Activated naive CD4-positive, alpha-beta T cell treated with anti-CD3 and anti-CD28 coated beads for 36 hours (primary cell): ENCODE results near the gene FAM98C. TPM values are rescaled to one million over a fixed set of nuclear protein-coding genes. Genes with fewer than 3 reads are reported as not detected.

ENCODE experiments used
- CTCF ChIA-PET: fragments of 350-600 bp; sonication (Branson Sonifier 250); formaldehyde crosslinking; loops from one replicate; lab custom pipeline; 2021; ENCODE audit warnings: antibody characterized with exemption; lab: Charles Lee
- DNase-seq: peaks from one replicate; pipeline ENCODE4 v3.0.0-alpha.2; 2020
- H3K27ac Mint-ChIP-seq: one replicate; pipeline ENCODE4 v1.8.0; 2021; ENCODE audit warnings: mild to moderate bottlenecking, mixed read lengths
- H3K27me3 Mint-ChIP-seq: one replicate; pipeline ENCODE4 v1.8.0; 2021; ENCODE audit warnings: low read depth, mixed read lengths
- H3K36me3 Mint-ChIP-seq: one replicate; pipeline ENCODE4 v1.8.0; 2021; ENCODE audit warnings: low read depth, mixed read lengths
- H3K4me1 Mint-ChIP-seq: one replicate; pipeline ENCODE4 v1.8.0; 2021; ENCODE audit warnings: low read depth, mixed read lengths
- H3K4me3 Mint-ChIP-seq: one replicate; pipeline ENCODE4 v1.8.0; 2021; ENCODE audit warnings: mild to moderate bottlenecking, moderate library complexity, mixed read lengths
- H3K9me3 Mint-ChIP-seq: one replicate; pipeline ENCODE4 v1.8.0; 2021; ENCODE audit warnings: mixed read lengths
- intact Hi-C: fragments of 100-400 bp; cut with micrococcal nuclease; formaldehyde crosslinking; loops from one replicate; pipeline ENCODE4 v1.15.1; 2023
- total RNA-seq, 2 experiments: library from RNA; stranded (reverse); gene quantifications; one replicate each; pipeline ENCODE4 v1.2.3, GENCODE V29; 2021

Gene FAM98C
- total RNA-seq, 2 experiments from 2014 or later, result 21.5 to 27.0 TPM

DNA sequence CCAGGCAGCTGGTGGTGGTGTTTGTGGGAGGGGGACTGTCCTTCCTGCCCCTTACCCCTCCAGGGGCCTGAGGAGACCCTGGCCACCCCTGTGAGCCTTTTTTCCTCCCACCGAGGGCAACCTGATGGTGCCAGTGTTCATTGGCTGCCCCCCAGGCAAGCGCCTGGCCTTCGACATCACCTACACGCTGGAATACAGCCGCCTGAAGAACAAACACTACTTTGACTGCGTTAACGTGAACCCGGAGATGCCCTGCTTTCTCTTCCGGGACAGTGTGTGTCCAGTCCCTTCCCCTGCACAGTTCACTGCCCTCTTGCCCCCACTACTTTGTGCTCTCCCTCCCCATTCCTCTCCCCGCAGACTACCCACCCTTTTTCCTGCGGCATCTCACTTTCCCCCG lies 35.9 kb upstream of the FAM98C start:
- Mint-ChIP-seq H3K4me3 (no peak overlapping the region), H3K27ac (no peak overlapping the region), H3K4me1 (peaks cover 1% of the 10 kb centered on the region), H3K9me3 (no peaks in the 10 kb centered on the region), H3K36me3 (no peaks in the 10 kb centered on the region), H3K27me3 (peaks cover 11% of the 10 kb centered on the region)
- no peak for DNase-seq
- CTCF ChIA-PET, result no interaction called here
- intact Hi-C loops, result no loop called here

DNA sequence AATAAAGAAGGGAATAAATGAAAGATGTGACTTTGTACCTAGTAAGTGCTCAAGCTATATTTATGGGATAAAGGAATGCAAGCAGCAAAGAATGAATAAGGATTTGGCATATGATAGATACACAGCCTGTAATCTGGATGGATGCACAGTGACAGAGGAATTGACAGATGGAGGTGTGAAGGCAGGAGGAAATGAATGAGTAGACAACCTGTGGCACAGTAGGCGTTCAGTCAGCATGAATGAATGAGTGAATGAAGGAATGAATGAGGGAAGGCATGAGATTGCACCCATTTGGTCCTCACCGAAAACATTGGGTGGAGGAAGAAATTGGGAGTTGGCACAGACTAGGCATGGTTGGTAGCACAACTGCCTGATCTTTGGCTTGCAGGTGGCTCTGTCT lies 33.3 kb upstream of the FAM98C start:
- CTCF ChIA-PET, result interaction anchor here (1.8 kb wide), 1 partner anchor 34 kb away, joined by 5 read pairs; the partner anchor contains the start of gene CATSPERG
- Mint-ChIP-seq H3K4me3 (no peak overlapping the region), H3K27me3 (peaks cover 9% of the 10 kb centered on the region), H3K27ac (no peak overlapping the region), H3K4me1 (peaks cover 3% of the 10 kb centered on the region), H3K36me3 (peaks cover under 1% of the 10 kb centered on the region), H3K9me3 (no peaks in the 10 kb centered on the region)
- intact Hi-C loops, result no loop called here
- no peak for DNase-seq

DNA sequence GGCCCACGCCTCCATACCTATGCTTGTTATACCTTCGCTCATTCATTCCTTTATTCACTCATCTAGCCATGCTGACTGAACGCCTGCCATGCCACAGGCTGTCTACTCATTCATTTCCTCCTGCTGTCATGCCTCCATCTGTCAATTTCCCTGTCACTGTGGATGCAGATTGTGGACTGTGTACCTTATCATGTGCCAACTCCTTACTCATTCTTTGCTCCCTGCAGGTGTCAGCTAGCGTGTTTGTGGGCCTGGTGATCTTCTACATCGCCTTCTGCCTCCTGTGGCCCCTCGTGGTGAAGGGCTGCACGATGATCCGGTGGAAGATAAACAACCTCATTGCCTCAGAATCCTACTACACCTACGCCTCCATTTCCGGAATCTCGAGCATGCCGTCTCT lies 32.6 kb upstream of the FAM98C start:
- intact Hi-C loops, result loop anchor here (10.0 kb wide), 1 partner anchor 485 kb away; no protein-coding TSS in a partner anchor
- CTCF ChIA-PET, result interaction anchor here (0.6 to 1.8 kb wide), 2 partner anchors 34 to 869 kb away, joined by 4 to 5 read pairs; partner anchors contain the start of gene CATSPERG
- Mint-ChIP-seq H3K27ac (no peak overlapping the region), H3K4me3 (no peak overlapping the region), H3K36me3 (peaks cover 7% of the 10 kb centered on the region), H3K9me3 (no peaks in the 10 kb centered on the region), H3K27me3 (peaks cover 9% of the 10 kb centered on the region), H3K4me1 (peaks cover 10% of the 10 kb centered on the region)
- DNase-seq, result no peak

DNA sequence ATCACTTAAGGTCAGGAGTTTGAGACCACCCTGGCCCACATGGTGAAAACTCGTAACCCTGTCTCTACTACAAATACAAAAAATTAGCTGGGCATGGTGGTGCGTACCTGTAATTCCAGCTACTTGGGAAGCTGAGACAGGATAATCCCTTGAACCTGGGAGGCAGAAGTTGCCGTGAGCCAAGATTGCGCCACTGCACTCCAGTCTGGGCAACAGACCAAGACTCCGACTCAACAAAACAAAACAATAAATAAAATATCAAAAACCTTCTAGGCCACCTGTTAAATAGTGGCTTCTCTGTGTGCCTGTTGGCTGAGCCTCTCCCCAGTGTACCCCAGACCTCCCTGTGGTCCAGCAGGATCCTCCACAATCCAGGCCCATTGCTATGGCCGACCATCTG lies 31.8 kb upstream of the FAM98C start:
- CTCF ChIA-PET, result interaction anchor here (1.8 kb wide), 1 partner anchor 35 kb away, joined by 5 read pairs; the partner anchor contains the start of gene CATSPERG
- Mint-ChIP-seq H3K4me3 (no peak overlapping the region), H3K27ac (no peak overlapping the region), H3K36me3 (peaks cover 10% of the 10 kb centered on the region), H3K4me1 (peaks cover 17% of the 10 kb centered on the region), H3K27me3 (peaks cover 8% of the 10 kb centered on the region), H3K9me3 (no peaks in the 10 kb centered on the region)
- intact Hi-C loops, result loop anchor here (10.0 kb wide), 1 partner anchor 484 kb away; no protein-coding TSS in a partner anchor
- no peak for DNase-seq

DNA sequence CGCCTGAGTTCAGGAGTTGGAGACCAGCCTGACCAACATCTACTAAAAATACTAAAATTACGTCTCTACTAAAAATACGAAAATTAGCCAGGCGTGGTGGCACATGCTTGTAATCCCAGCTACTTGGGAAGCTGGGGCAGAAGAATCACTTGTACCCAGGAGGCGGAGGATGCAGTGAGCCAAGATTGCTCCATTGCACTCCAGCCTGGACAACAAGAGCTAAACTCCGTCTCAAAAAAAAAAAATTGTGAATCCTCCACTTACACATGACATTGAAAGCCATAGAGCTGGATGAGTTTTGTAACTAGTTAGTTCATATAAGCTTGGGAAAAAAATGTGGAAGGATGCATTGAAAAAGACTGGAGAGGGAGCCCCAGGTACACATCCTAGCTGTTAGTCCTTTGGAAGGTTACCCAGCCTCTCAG lies 29.0 kb upstream of the FAM98C start:
- Mint-ChIP-seq H3K27ac (peak overlapping the region; percentile 88), H3K27me3 (no peaks in the 10 kb centered on the region), H3K36me3 (peaks cover 25% of the 10 kb centered on the region), H3K4me3 (peak overlapping the region; percentile 98), H3K4me1 (peaks cover 30% of the 10 kb centered on the region), H3K9me3 (no peaks in the 10 kb centered on the region)
- no peak for DNase-seq
- intact Hi-C loops, result loop anchor here (1.0 to 10.0 kb wide), 8 partner anchors 13 to 481 kb away; partner anchors contain the start of genes FAM98C and SPINT2
- CTCF ChIA-PET, result interaction anchor here (0.6 to 2.3 kb wide), 17 partner anchors 9 to 1062 kb away, joined by 3 to 26 read pairs (median 3); partner anchors contain the start of genes CATSPERG, FAM98C and GGN

DNA sequence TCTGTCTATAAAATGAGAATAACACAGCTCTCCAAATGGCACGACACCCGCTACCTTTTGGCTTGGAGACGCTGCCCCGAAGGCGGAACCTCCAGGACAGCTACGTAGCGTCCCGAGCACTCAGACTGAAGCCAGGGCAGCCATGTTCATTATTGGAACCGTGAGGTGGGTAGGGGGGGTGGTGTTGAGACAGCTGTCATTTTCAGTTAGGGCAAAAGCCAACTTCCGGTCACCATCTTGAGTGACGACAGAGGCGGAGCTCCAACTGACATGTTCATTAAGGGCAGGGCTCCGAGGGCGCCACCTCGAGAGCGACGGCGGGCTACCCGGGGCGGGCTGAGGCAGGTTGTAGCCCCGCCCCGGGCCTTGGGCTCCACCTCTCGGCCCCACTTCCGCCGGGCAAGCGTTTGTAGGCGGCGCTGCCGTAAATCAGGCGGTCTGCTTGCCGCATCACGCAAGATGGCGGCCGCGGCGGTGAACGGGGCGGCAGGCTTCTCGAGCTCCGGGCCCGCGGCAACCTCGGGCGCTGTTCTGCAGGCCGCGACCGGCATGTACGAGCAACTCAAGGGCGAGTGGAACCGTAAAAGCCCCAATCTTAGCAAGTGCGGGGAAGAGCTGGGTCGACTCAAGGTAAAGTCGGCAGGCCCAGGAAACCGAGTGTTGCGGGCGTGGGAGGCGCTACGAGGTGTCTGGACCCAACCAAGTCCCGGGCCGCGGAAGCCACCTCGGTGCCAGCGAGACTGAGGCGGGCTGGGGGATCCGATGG lies 28.4 kb upstream of the FAM98C start, which contains the start of gene PSMD8:
Gene PSMD8, plus strand, starts transcription at position 240 of the 766 bp plus-strand sequence. Its CDS starts 31 bp downstream, at position 271.
- intact Hi-C loops, result loop anchor here (1.0 to 10.0 kb wide), 8 partner anchors 13 to 480 kb away; partner anchors contain the start of genes FAM98C and SPINT2
- Mint-ChIP-seq H3K27me3 (no peaks in the 10 kb centered on the region), H3K4me1 (peaks cover 31% of the 10 kb centered on the region), H3K36me3 (peaks cover 31% of the 10 kb centered on the region), H3K4me3 (peak within 1 kb of the TSS; percentile 98), H3K27ac (peak within 1 kb of the TSS; percentile 93), H3K9me3 (no peaks in the 10 kb centered on the region)
- peak; percentile 100 for DNase-seq
- CTCF ChIA-PET, result interaction anchor here (0.6 to 2.3 kb wide), 18 partner anchors 10 to 1062 kb away, joined by 3 to 26 read pairs (median 3); partner anchors contain the start of genes CATSPERG, FAM98C and GGN

DNA sequence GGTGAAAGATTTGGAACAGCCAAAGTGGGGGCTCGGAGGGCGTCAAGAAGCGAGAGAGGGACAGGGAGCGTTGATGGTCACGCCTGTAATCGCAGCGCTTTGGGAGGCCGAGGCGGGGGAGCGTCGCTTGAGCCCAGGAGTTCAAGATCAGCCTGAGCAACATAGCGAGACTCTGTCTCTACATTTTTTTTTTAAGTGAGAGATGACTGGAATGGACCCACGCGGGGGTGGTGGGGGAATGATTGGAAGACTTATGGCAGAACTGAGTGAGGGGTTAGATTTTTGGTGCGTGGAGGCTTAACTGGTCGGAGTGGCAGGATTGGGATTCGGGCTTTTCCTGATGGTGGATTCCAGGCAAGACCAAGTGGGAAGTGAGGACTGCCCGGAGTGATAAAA lies 27.8 kb upstream of the FAM98C start:
- H3K4me3 Mint-ChIP-seq, result peak overlapping the region; percentile 98
- no peaks in the 10 kb centered on the region for H3K27me3 Mint-ChIP-seq
- no peaks in the 10 kb centered on the region for H3K9me3 Mint-ChIP-seq
- peak overlapping the region; percentile 93 for H3K27ac Mint-ChIP-seq
- CTCF ChIA-PET, result interaction anchor here (0.7 to 2.3 kb wide), 5 partner anchors 27 to 259 kb away, joined by 3 to 26 read pairs (median 9); partner anchors contain the start of genes CATSPERG and FAM98C
- intact Hi-C loops, result loop anchor here (10.0 kb wide), 1 partner anchor 480 kb away; no protein-coding TSS in a partner anchor
- H3K4me1 Mint-ChIP-seq, result peaks cover 32% of the 10 kb centered on the region
- peak; percentile 33 for DNase-seq
- peaks cover 35% of the 10 kb centered on the region for H3K36me3 Mint-ChIP-seq

DNA sequence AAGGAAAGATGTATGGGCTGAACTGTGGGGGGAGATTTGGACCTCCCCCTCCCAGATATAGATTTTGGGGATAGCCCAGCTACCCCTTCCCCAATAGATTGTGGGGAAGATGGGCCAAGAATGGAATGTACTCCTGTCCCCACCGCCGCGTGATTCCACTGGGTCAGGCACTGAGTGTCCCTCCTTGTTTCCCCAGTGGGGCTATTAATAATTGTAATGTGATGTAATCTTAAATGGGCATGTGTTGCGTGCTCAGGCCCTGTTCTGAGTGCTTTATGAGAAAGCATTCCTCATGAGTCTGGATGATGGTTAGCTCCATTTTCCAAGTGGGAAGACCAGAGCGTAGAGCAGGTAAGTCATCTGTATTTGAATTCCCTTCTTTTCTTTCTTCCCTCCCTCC lies 27.1 kb upstream of the FAM98C start:
- Mint-ChIP-seq H3K36me3 (peaks cover 39% of the 10 kb centered on the region), H3K27me3 (no peaks in the 10 kb centered on the region), H3K4me1 (peaks cover 32% of the 10 kb centered on the region), H3K4me3 (peak overlapping the region; percentile 98), H3K27ac (no peak overlapping the region), H3K9me3 (no peaks in the 10 kb centered on the region)
- intact Hi-C loops, result loop anchor here (10.0 kb wide), 1 partner anchor 479 kb away; no protein-coding TSS in a partner anchor
- DNase-seq, result no peak
- CTCF ChIA-PET, result interaction anchor here (0.6 to 1.7 kb wide), 4 partner anchors 27 to 142 kb away, joined by 3 to 8 read pairs (median 4); partner anchors contain the start of genes CATSPERG and FAM98C

DNA sequence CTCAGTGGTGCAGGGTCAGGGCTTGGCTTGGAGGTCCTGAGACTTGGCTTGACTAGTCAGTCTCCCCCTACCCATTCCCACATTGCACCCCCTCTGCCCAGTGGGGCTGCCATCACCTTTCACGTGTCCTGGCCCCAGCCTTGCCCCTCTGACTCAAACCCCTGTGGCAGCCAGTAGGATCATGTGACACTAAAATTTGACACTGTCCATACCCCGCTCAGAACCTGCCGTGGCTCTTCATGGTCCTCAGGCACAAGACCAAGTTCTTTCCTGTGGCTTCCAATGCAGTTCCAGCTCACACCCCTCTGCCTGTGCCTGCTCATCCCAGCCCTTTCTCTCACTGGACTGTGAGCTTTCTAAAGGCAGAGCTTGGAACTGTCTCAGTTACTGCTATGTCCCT lies 26.3 kb upstream of the FAM98C start:
- Mint-ChIP-seq H3K4me3 (peak overlapping the region; percentile 98), H3K36me3 (peaks cover 46% of the 10 kb centered on the region), H3K4me1 (peaks cover 32% of the 10 kb centered on the region), H3K9me3 (no peaks in the 10 kb centered on the region), H3K27me3 (no peaks in the 10 kb centered on the region), H3K27ac (no peak overlapping the region)
- intact Hi-C loops, result loop anchor here (10.0 kb wide), 1 partner anchor 478 kb away; no protein-coding TSS in a partner anchor
- CTCF ChIA-PET, result interaction anchor here (1.3 to 1.7 kb wide), 3 partner anchors 26 to 143 kb away, joined by 3 to 8 read pairs (median 4); partner anchors contain the start of genes CATSPERG and FAM98C
- DNase-seq, result no peak

DNA sequence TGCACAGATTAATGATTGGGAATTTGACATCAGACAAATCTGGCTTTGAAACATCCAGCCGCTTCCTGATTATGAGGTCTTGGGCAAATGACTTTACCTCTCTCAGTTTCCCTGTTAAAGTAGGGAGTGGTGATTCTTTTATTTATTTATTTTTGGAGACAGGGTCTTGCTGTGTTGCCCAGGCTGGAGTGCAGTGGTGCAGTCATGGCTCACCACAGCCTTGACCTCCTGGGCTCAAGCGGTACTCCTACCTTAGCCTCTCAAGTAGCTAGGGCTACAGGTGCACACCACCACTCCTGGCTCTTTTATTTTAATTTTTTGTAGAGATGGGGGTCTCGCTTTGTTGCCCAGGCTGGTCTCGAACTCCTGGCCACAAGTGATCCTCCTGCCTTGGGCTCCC lies 25.8 kb upstream of the FAM98C start:
- Mint-ChIP-seq H3K4me1 (peaks cover 32% of the 10 kb centered on the region), H3K27me3 (no peaks in the 10 kb centered on the region), H3K4me3 (no peak overlapping the region), H3K36me3 (peaks cover 51% of the 10 kb centered on the region), H3K9me3 (no peaks in the 10 kb centered on the region), H3K27ac (no peak overlapping the region)
- no peak for DNase-seq
- CTCF ChIA-PET, result interaction anchor here (1.7 kb wide), 1 partner anchor 26 kb away, joined by 8 read pairs; the partner anchor contains the start of gene FAM98C
- intact Hi-C loops, result loop anchor here (10.0 kb wide), 1 partner anchor 478 kb away; no protein-coding TSS in a partner anchor

DNA sequence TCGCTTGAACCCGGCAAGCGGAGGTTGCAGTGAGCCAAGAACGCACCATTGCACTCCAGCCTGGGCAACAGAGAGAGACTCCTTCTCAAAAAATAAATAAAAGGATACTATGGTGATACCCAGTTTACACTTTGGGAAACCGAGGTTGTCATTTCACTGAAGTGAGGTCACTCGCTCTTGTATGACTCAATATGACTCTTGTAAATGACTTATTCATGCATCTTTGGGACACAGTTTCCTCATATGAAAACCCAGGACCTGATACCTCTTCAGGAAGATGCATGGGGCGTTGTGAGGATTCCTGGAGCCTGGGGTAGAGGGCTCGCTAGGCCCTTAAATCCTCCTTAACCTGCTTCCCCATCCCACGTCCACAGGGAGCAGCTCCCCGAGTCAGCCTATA lies 24.0 kb upstream of the FAM98C start:
- CTCF ChIA-PET, result no interaction called here
- Mint-ChIP-seq H3K36me3 (peaks cover 65% of the 10 kb centered on the region), H3K27ac (no peak overlapping the region)

DNA sequence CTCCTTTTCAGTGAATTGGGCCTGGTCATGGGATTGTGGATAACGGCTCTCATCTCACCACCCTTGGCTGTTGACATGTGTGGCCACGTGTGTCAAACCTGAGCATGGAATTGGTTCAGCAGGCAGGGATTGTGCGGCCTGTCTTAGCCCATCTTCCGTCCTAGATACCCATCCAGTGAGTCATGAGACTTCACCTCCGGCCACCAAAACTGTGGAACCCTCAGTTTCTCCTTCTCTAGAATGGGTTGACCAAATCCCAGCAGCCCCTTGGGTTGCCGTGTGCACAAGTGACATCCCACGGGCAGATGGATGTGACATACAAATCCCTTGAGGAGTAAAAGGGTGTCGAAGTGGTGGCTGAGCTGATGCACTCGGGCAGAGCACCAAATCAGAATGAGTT lies 21.8 kb upstream of the FAM98C start:
- CTCF ChIA-PET, result no interaction called here
- Mint-ChIP-seq H3K27ac (no peak overlapping the region), H3K4me1 (peaks cover 18% of the 10 kb centered on the region), H3K9me3 (no peaks in the 10 kb centered on the region), H3K27me3 (no peaks in the 10 kb centered on the region), H3K4me3 (no peak overlapping the region), H3K36me3 (peaks cover 62% of the 10 kb centered on the region)
- intact Hi-C loops, result loop anchor here (10.0 kb wide), 1 partner anchor 476 kb away; the partner anchor contains the start of genes SIPA1L3 and WDR87
- no peak for DNase-seq

More for the DNA sequence above, 24.0 kb upstream of the FAM98C start:
- no peak overlapping the region for H3K4me3 Mint-ChIP-seq
- DNase-seq, result no peak
- no peaks in the 10 kb centered on the region for H3K9me3 Mint-ChIP-seq
- peaks cover 32% of the 10 kb centered on the region for H3K4me1 Mint-ChIP-seq
- intact Hi-C loops, result loop anchor here (10.0 kb wide), 1 partner anchor 476 kb away; no protein-coding TSS in a partner anchor
- no peaks in the 10 kb centered on the region for H3K27me3 Mint-ChIP-seq
